T-cell (primary cell): ENCODE measurements around the gene PRMT2. TPM values are rescaled to one million over a fixed set of nuclear protein-coding genes. Genes with fewer than 3 reads are reported as not detected.
A peak's percentile ranks its signal among the peaks of the same experiment; 100 is the strongest.
"Not testable (repeated sequence)": the region's sequence is repeated elsewhere in the genome, so short reads cannot be mapped to it uniquely, and the experiment has no call there.

ENCODE experiments used
- ATAC-seq, 4 experiments: fragments of 200-7000 bp in 3 of 4; fragments of 150-1000 bp in 1 of 4; cut with Tn5 transposase; replicated peaks in 1 of 4; 1 replicate in 3 of 4; 2 replicates in 1 of 4; pipeline ENCODE4 v1.10.0; 2021; ENCODE audit warnings: moderate library complexity in 3 of 4, mild to moderate bottlenecking in 2 of 4, moderate number of reproducible peaks in 1 of 4
- CTCF ChIA-PET, 2 donors: fragments of 300-600 bp; sonication (Branson Sonifier 250); formaldehyde crosslinking; loops; one replicate each; lab custom pipeline; 2022; ENCODE audit warnings: antibody characterized with exemption in 2 of 2; lab: Charles Lee
- POLR2A ChIA-PET, 2 donors: fragments of 300-600 bp; sonication (Branson Sonifier 250); formaldehyde crosslinking; loops; one replicate each; lab custom pipeline; 2022; ENCODE audit warnings: antibody characterized with exemption in 2 of 2; lab: Charles Lee
- DNase-seq, 35 experiments: peaks; one replicate each; pipeline versions ENCODE4 v3.0.0 to v3.0.0-alpha.2; 2013 to 2023
- H3K27ac ChIP-seq: one replicate; pipeline ENCODE4 v1.5.1; 2013; ENCODE audit warnings: low read length
- H3K27me3 ChIP-seq, 2 experiments: replicated peaks in 1 of 2; 1 replicate in 1 of 2; 2 replicates in 1 of 2; pipeline versions ENCODE4 v1.6.1 to v1.7.0; 2013; ENCODE audit warnings: low read length in 1 of 2, mixed read lengths in 1 of 2; ENCODE audit not compliant: control insufficient read depth in 2 of 2, insufficient read depth in 2 of 2; ENCODE audit errors: extremely low read depth in 1 of 2
- H3K36me3 ChIP-seq, 2 donors: 1 replicate in 1 of 2; 2 replicates in 1 of 2; pipeline versions ENCODE4 v1.6.1 to v1.7.0; 2013; ENCODE audit warnings: low read length in 1 of 2; ENCODE audit not compliant: control insufficient read depth in 2 of 2, insufficient read depth in 1 of 2; ENCODE audit errors: extremely low read depth in 1 of 2
- H3K4me1 ChIP-seq, 2 experiments: 1 replicate in 1 of 2; 2 replicates in 1 of 2; pipeline versions ENCODE4 v1.6.1 to v1.7.0; 2013; ENCODE audit warnings: low read length in 2 of 2, mixed read lengths in 1 of 2; ENCODE audit not compliant: insufficient read depth in 2 of 2, control insufficient read depth in 1 of 2; ENCODE audit errors: extremely low read depth in 1 of 2
- H3K4me3 ChIP-seq, 2 donors: 1 replicate in 1 of 2; 2 replicates in 1 of 2; pipeline versions ENCODE4 v1.5.1 to v1.7.0; 2013; ENCODE audit warnings: mild to moderate bottlenecking in 2 of 2, low read length in 1 of 2, moderate library complexity in 1 of 2; ENCODE audit not compliant: control insufficient read depth in 1 of 2; ENCODE audit errors: extremely low read depth in 1 of 2
- H3K9me3 ChIP-seq: 2 replicates; pipeline ENCODE4 v1.7.0; 2013
- H3K27ac Mint-ChIP-seq, 2 donors: one replicate each; pipeline ENCODE4 v1.8.0; 2020 to 2021; ENCODE audit warnings: mild to moderate bottlenecking in 2 of 2, mixed read lengths in 2 of 2
- H3K27me3 Mint-ChIP-seq, 2 donors: one replicate each; pipeline ENCODE4 v1.8.0; 2021 to 2022; ENCODE audit warnings: mixed read lengths in 2 of 2
- H3K36me3 Mint-ChIP-seq: one replicate; pipeline ENCODE4 v1.8.0; 2021; ENCODE audit warnings: mixed read lengths
- H3K4me1 Mint-ChIP-seq, 3 donors: one replicate each; pipeline ENCODE4 v1.8.0; 2020 to 2022; ENCODE audit warnings: mixed read lengths in 3 of 3, mild to moderate bottlenecking in 1 of 3
- H3K4me3 Mint-ChIP-seq, 3 donors: one replicate each; pipeline ENCODE4 v1.8.0; 2020 to 2022; ENCODE audit warnings: mild to moderate bottlenecking in 3 of 3, mixed read lengths in 3 of 3, moderate library complexity in 3 of 3
- H3K9me3 Mint-ChIP-seq, 3 donors: one replicate each; pipeline ENCODE4 v1.8.0; 2020 to 2022; ENCODE audit warnings: mixed read lengths in 3 of 3
- WGBS: methylation state at CpG from one replicate; pipeline ENCODE4 v1.1.5; 2013; ENCODE audit warnings: missing lambda C conversion rate; ENCODE audit not compliant: insufficient coverage; 5-methylcytosine and 5-hydroxymethylcytosine counted together
- total RNA-seq, 35 experiments: library from RNA in 6 of 35; stranded (reverse) in 6 of 35; fragments of 120-200 nt in 1 of 35; gene quantifications; one replicate each; pipeline versions ENCODE4 v1.2.1 to v1.2.4 and lab custom pipeline; 2013 to 2026

Gene PRMT2
- total RNA-seq, 5 donors from 2014 or later (not counting 1 experiment from before 2014, with no cell fraction given), result 145 to 258 (median 205) TPM

DNA sequence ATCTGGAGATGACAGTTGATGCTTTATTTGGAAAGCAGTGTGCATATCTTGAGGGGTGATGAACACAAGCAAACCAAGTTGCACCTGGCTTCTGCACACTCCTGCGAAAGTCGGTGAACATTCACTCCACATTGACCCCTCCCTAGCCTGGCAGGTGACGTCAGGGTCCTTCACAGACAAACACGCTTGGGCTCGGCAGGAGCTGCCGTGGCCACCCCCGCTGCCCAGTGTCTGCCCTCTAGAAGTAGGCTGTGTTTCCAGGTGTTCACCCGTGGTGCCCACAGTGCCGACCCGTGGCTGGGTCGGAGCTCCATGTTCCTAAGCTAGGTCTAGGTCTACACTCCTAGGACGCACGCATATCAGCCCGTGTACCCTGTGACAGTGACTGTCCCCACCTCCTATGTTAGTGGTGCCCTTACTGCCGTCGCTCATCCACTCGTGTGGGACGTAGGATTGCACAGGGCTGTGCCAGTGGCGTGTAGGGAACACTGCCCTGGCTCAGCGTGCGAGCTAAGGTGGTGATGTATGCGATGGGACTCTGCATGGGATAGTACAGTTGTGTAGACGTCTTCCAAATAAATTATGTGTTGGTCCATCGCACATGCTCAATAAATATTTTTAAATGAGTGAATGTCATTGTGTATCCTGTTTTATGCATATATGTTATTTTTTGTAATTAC is 29.0 kb downstream of the PRMT2 start:
- Histone ChIP-seq H3K27me3 (peaks cover 0 to 17% of the 10 kb centered on the region in 2 experiments), H3K36me3 (peaks cover 12 to 26% of the 10 kb centered on the region in 2 donors), H3K4me1 (peaks cover 0 to 36% of the 10 kb centered on the region in 2 experiments), H3K9me3 (no peaks in the 10 kb centered on the region), H3K4me3 (no peak overlapping the region), H3K27ac (no peak overlapping the region)
- ChIA-PET POLR2A (no interaction called here), CTCF (no interaction called here)
- Mint-ChIP-seq H3K27ac (no peak overlapping the region), H3K27me3 (peaks cover 0 to 2% of the 10 kb centered on the region in 2 donors), H3K9me3 (no peaks in the 10 kb centered on the region), H3K4me1 (peaks cover 26 to 27% (median 26%) of the 10 kb centered on the region in 3 donors), H3K4me3 (no peak overlapping the region), H3K36me3 (peaks cover 31% of the 10 kb centered on the region)
- WGBS, result 95% methylated on average over 19 of the region's 24 CpGs
- ATAC-seq, result no peak
- no peak for DNase-seq

DNA sequence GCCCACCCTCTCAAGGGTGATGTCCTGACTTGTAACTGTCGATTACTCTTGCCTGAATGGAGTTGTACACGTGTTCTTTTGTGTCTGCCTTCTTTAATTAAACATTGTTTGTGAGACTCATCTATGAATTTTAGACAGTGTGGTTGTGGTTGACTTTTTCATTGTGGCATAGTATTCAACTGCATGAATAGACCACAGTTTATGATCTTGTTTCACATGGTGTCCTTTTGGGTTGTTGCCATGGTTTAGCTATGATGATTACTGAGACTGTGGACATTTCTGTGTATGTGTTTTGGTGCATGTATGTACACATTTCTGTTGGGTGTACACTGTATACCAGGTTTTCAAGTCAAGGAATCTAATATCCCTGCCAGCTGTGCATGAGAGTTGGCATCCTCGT is 30.1 kb downstream of the PRMT2 start:
- Mint-ChIP-seq H3K4me3 (peak overlapping the region in 2 of 3 donors; percentile 7 to 32), H3K27me3 (peaks cover 0 to 3% of the 10 kb centered on the region in 2 donors), H3K36me3 (peaks cover 29% of the 10 kb centered on the region), H3K4me1 (peaks cover 21 to 24% (median 23%) of the 10 kb centered on the region in 3 donors), H3K27ac (no peak overlapping the region), H3K9me3 (no peaks in the 10 kb centered on the region)
- Histone ChIP-seq H3K9me3 (no peaks in the 10 kb centered on the region), H3K36me3 (peaks cover 12 to 22% of the 10 kb centered on the region in 2 donors), H3K4me3 (no peak overlapping the region), H3K27me3 (peaks cover 0 to 21% of the 10 kb centered on the region in 2 experiments), H3K4me1 (peaks cover 0 to 30% of the 10 kb centered on the region in 2 experiments), H3K27ac (no peak overlapping the region)
- ChIA-PET POLR2A (no interaction called here), CTCF (no interaction called here)
- DNase-seq, result no peak
- ATAC-seq, result no peak
- 80% methylated on average over 2 of the region's 3 CpGs for WGBS

DNA sequence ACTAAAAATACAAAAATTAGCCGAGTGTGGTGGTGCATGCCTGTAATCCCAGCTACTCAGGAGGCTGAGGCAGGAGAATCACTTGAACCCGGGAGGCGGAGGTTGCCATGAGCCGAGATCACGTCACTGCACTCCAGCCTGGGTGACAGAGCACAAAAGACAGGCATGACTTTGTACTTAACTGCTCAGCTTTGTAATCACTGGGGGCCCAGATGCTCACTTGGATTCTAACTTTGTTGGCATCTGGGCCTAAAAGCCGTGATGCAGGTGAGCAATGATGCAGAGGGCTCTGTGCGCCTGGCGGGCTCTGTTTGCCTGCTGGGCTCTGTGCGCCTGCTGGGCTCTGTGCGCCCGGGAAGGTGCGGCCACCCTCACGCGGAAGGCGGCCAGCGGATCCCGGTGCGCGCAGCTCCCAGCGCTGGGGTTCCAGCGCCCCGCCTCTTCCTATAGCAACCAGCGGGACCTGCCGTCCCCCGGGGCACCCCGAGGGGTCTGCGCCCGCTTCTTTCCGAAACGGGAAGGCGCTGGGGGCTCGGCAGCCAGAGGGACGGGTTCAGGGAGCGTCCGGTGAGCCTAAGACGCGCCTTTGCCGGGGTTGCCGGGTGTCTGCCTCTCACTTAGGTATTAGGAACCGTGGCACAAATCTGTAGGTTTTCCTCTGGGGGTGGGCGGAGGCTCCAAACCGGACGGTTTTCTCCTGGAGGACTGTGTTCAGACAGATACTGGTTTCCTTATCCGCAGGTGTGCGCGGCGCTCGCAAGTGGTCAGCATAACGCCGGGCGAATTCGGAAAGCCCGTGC is 31.7 kb downstream of the PRMT2 start:
- Mint-ChIP-seq H3K9me3 (no peaks in the 10 kb centered on the region), H3K36me3 (peaks cover 28% of the 10 kb centered on the region), H3K4me3 (peak overlapping the region; percentile 73 to 76 (median 75)), H3K27ac (no peak overlapping the region), H3K27me3 (peaks cover 0 to 3% of the 10 kb centered on the region in 2 donors), H3K4me1 (peaks cover 15 to 20% (median 15%) of the 10 kb centered on the region in 3 donors)
- CTCF ChIA-PET, result no interaction called here
- peaks cover 0 to 20% of the 10 kb centered on the region in 2 experiments for H3K4me1 ChIP-seq
- H3K27ac ChIP-seq, result no peak overlapping the region
- peak in 3 of 4 experiments; percentile 49 to 53 (median 52) for ATAC-seq
- 7% methylated on average over 53 of the region's 53 CpGs for WGBS
- no peaks in the 10 kb centered on the region for H3K9me3 ChIP-seq
- peak overlapping the region; percentile 50 to 90 for H3K4me3 ChIP-seq
- H3K27me3 ChIP-seq, result peaks cover 0 to 24% of the 10 kb centered on the region in 2 experiments
- POLR2A ChIA-PET, result no interaction called here
- H3K36me3 ChIP-seq, result peaks cover 12 to 21% of the 10 kb centered on the region in 2 donors
- peak in 1 of 35 experiments; percentile 17 for DNase-seq

DNA sequence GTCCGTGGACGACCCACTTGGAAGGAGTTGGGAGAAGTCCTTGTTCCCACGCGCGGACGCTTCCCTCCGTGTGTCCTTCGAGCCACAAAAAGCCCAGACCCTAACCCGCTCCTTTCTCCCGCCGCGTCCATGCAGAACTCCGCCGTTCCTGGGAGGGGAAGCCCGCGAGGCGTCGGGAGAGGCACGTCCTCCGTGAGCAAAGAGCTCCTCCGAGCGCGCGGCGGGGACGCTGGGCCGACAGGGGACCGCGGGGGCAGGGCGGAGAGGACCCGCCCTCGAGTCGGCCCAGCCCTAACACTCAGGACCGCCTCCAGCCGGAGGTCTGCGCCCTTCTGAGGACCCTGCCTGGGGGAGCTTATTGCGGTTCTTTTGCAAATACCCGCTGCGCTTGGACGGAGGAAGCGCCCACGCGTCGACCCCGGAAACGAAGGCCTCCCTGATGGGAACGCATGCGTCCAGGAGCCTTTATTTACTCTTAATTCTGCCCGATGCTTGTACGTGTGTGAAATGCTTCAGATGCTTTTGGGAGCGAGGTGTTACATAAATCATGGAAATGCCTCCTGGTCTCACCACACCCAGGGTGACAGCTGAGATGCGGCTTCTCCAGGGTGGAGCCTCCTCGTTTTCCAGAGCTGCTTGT is 32.4 kb downstream of the PRMT2 start:
- peak in 3 of 4 experiments; percentile 28 to 37 (median 31) for ATAC-seq
- H3K36me3 ChIP-seq, result peaks cover 8 to 15% of the 10 kb centered on the region in 2 donors
- peaks cover 25% of the 10 kb centered on the region for H3K36me3 Mint-ChIP-seq
- H3K4me1 ChIP-seq, result peaks cover 0 to 19% of the 10 kb centered on the region in 2 experiments
- H3K4me1 Mint-ChIP-seq, result peaks cover 15 to 20% (median 15%) of the 10 kb centered on the region in 3 donors
- peaks cover 0 to 24% of the 10 kb centered on the region in 2 experiments for H3K27me3 ChIP-seq
- WGBS, result under 1% methylated on average over 41 of the region's 53 CpGs
- POLR2A ChIA-PET, result no interaction called here
- H3K27me3 Mint-ChIP-seq, result peaks cover 0 to 5% of the 10 kb centered on the region in 2 donors
- no peaks in the 10 kb centered on the region for H3K9me3 ChIP-seq
- peak overlapping the region; percentile 73 to 76 (median 75) for H3K4me3 Mint-ChIP-seq
- CTCF ChIA-PET, result no interaction called here
- H3K4me3 ChIP-seq, result peak overlapping the region; percentile 50 to 90
- H3K27ac Mint-ChIP-seq, result no peak overlapping the region
- DNase-seq, result no peak
- no peaks in the 10 kb centered on the region for H3K9me3 Mint-ChIP-seq
- H3K27ac ChIP-seq, result no peak overlapping the region

DNA sequence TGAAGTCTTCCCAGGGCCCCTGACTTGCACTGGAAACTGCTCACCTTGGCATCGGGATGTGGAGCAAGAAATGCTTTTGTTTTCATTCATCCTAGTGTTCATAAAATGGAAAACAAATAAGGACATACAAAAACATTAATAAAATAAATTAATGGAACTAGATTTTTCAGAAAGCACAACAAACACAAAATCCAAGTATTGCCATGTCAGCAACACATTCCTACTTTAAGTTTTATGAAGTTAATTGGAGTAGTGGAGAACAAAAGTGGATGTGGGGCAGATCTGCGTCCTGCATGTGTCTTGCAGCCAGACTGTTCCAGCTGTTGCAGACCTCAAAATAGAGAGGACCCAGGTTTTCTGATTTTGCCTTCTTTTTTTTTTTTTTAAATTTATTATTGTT is 32.9 kb downstream of the PRMT2 start:
- ATAC-seq, result no peak
- Histone ChIP-seq H3K36me3 (peaks cover 8 to 11% of the 10 kb centered on the region in 2 donors), H3K27ac (no peak overlapping the region), H3K4me1 (peaks cover 0 to 19% of the 10 kb centered on the region in 2 experiments), H3K27me3 (peaks cover 0 to 24% of the 10 kb centered on the region in 2 experiments), H3K9me3 (no peaks in the 10 kb centered on the region), H3K4me3 (peak overlapping the region in 1 of 2 donors; percentile 90)
- Mint-ChIP-seq H3K4me3 (peak overlapping the region; percentile 73 to 76 (median 75)), H3K27me3 (peaks cover 0 to 5% of the 10 kb centered on the region in 2 donors), H3K4me1 (peaks cover 11 to 18% (median 15%) of the 10 kb centered on the region in 3 donors), H3K27ac (no peak overlapping the region), H3K9me3 (no peaks in the 10 kb centered on the region), H3K36me3 (peaks cover 20% of the 10 kb centered on the region)
- CTCF ChIA-PET, result no interaction called here
- DNase-seq, result no peak
- POLR2A ChIA-PET, result no interaction called here
- WGBS, result no CpG with 5 or more reads among the region's 2 CpGs

DNA sequence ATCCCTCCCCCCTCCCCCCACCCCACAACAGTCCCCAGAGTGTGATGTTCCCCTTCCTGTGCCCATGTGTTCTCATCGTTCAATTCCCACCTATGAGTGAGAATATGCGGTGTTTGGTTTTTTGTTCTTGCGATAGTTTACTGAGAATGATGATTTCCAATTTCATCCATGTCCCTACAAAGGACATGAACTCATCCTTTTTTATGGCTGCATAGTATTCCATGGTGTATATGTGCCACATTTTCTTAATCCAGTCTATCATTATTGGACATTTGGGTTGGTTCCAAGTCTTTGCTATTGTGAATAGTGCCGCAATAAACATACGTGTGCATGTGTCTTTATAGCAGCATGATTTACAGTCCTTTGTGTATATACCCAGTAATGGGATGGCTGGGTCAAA is 33.4 kb downstream of the PRMT2 start:
- Mint-ChIP-seq H3K4me1 (peaks cover 10 to 18% (median 15%) of the 10 kb centered on the region in 3 donors), H3K36me3 (peaks cover 15% of the 10 kb centered on the region)
- H3K36me3 ChIP-seq, CTCF ChIA-PET, H3K27ac ChIP-seq, POLR2A ChIA-PET, DNase-seq, H3K4me3 ChIP-seq, H3K4me3 Mint-ChIP-seq, H3K27me3 Mint-ChIP-seq, ATAC-seq, H3K27ac Mint-ChIP-seq, H3K9me3 Mint-ChIP-seq, H3K9me3 ChIP-seq: not testable (repeated sequence)
- Histone ChIP-seq H3K4me1 (peaks cover 0 to 19% of the 10 kb centered on the region in 2 experiments), H3K27me3 (peaks cover 0 to 24% of the 10 kb centered on the region in 2 experiments)
- WGBS, result no CpG with 5 or more reads among the region's 5 CpGs
